Keratinocyte (primary cell): ENCODE data around the gene SREBF1. TPM values are rescaled to one million over a fixed set of nuclear protein-coding genes. Genes with fewer than 3 reads are reported as not detected.
A peak's percentile ranks its signal among the peaks of the same experiment; 100 is the strongest.

Experiments
- DNase-seq: peaks from one replicate; pipeline ENCODE4 v3.0.0-alpha.2; 2011; ENCODE audit warnings: low read depth, missing footprints, low spot score
- FAIRE-seq: peaks from 2 replicates; lab custom pipeline; 2011; peaks lifted over from hg19 to GRCh38; lab: Jason Lieb, UNC
- H2AFZ ChIP-seq: 2 replicates; pipeline ENCODE4 v1.6.0; 2012; ENCODE audit warnings: low read length, control low read depth, inconsistent platforms; ENCODE audit not compliant: control insufficient read depth
- H3K27ac ChIP-seq: 2 replicates; pipeline ENCODE4 v1.5.1; 2011; ENCODE audit warnings: low read length; ENCODE audit not compliant: control insufficient read depth, insufficient read depth
- H3K27me3 ChIP-seq: 3 replicates; pipeline ENCODE4 v1.6.0; 2011; ENCODE audit warnings: low read length; ENCODE audit not compliant: control insufficient read depth, insufficient read depth; ENCODE audit errors: extremely low read depth
- H3K36me3 ChIP-seq, 2 experiments: 2 replicates in 1 of 2; 3 replicates in 1 of 2; pipeline ENCODE4 v1.5.1; 2011; ENCODE audit warnings: low read length in 2 of 2, mild to moderate bottlenecking in 1 of 2; ENCODE audit not compliant: control insufficient read depth in 2 of 2, insufficient read depth in 2 of 2; ENCODE audit errors: extremely low read depth in 1 of 2
- H3K4me1 ChIP-seq: 3 replicates; pipeline ENCODE4 v1.5.1; 2011; ENCODE audit warnings: low read length; ENCODE audit not compliant: control insufficient read depth, insufficient read depth; ENCODE audit errors: extremely low read depth
- H3K4me2 ChIP-seq: 3 replicates; pipeline ENCODE4 v1.6.0; 2011; ENCODE audit warnings: low read depth, low read length; ENCODE audit not compliant: control insufficient read depth, insufficient read depth; ENCODE audit errors: extremely low read depth
- H3K4me3 ChIP-seq, 3 experiments: fragments of 200-600 bp in 1 of 3; sonication (generic) in 1 of 3; 2 replicates in 2 of 3; 3 replicates in 1 of 3; pipeline ENCODE4 v1.5.1; 2011 to 2016; ENCODE audit warnings: low read length in 3 of 3, mild to moderate bottlenecking in 3 of 3, control low read depth in 2 of 3, inconsistent platforms in 1 of 3, low read depth in 1 of 3, mixed read lengths in 1 of 3, mixed run types in 1 of 3, moderate library complexity in 1 of 3; ENCODE audit not compliant: control insufficient read depth in 2 of 3, insufficient read depth in 2 of 3; ENCODE audit errors: extremely low read depth in 1 of 3
- H3K79me2 ChIP-seq: 2 replicates; pipeline ENCODE4 v1.6.0; 2012; ENCODE audit warnings: low read length; ENCODE audit not compliant: control insufficient read depth, insufficient read depth
- H3K9ac ChIP-seq: 3 replicates; pipeline ENCODE4 v1.6.0; 2011; ENCODE audit warnings: low read length; ENCODE audit not compliant: control insufficient read depth, insufficient read depth; ENCODE audit errors: extremely low read depth
- H3K9me1 ChIP-seq: 3 replicates; pipeline ENCODE4 v1.6.0; 2011; ENCODE audit warnings: low read length; ENCODE audit not compliant: control insufficient read depth, insufficient read depth; ENCODE audit errors: extremely low read depth
- H3K9me3 ChIP-seq: 2 replicates; pipeline ENCODE4 v1.5.1; 2012; ENCODE audit warnings: low read depth, low read length; ENCODE audit not compliant: control insufficient read depth
- H4K20me1 ChIP-seq: 3 replicates; pipeline ENCODE4 v1.6.0; 2011; ENCODE audit warnings: low read length; ENCODE audit not compliant: control insufficient read depth, insufficient read depth; ENCODE audit errors: extremely low read depth
- CTCF ChIP-seq, 3 experiments: IDR thresholded peaks in 1 of 3; conservative IDR thresholded peaks in 1 of 3; optimal IDR thresholded peaks in 1 of 3; 2 replicates in 2 of 3; 3 replicates in 1 of 3; pipeline versions ENCODE3 to v1.5.1; 2011; ENCODE audit warnings: low read length in 3 of 3, mild to moderate bottlenecking in 3 of 3, moderate library complexity in 2 of 3, control low read depth in 1 of 3, inconsistent platforms in 1 of 3; ENCODE audit not compliant: insufficient read depth in 2 of 3; ENCODE audit errors: extremely low read depth in 1 of 3
- EZH2 ChIP-seq: IDR thresholded peaks from one replicate; pipeline ENCODE4 v1.6.1; 2012; ENCODE audit warnings: inconsistent platforms, mild to moderate bottlenecking, low read length, moderate library complexity
- dilution Hi-C: fragments of 300-500 bp; cut with MboI; formaldehyde crosslinking; loops from one replicate; pipeline ENCODE4 v1.7.0; 2020; ENCODE audit warnings: low sequenced_read_pairs; ENCODE audit not compliant: extremely low pct_ligation_motif_present
- polyA plus RNA-seq, 5 experiments: library from polyadenylated mRNA; depleted of rRNA in 3 of 5; stranded (reverse) in 3 of 5; stranded (forward) in 1 of 5; unstranded in 1 of 5; fragments of >200 nt; gene quantifications; 1 replicate in 1 of 5; 2 replicates in 3 of 5; 3 replicates in 1 of 5; pipeline versions ENCODE4 v1.2.1 to v1.2.3, GENCODE V29; 2011 to 2012; ENCODE audit warnings: missing spikeins in 2 of 5, low read depth in 1 of 5, low replicate concordance in 1 of 5

Gene SREBF1
- polyA plus RNA-seq, 1 donor (not counting 4 experiments of a cell fraction or from before 2014, with no cell fraction given), result 51.7 TPM

- dilution Hi-C loops, result no loop called here
- H3K27ac ChIP-seq, result no peak overlapping the region
- no peak overlapping the region for H2AFZ ChIP-seq
- no peak overlapping the region for H3K4me2 ChIP-seq
- peaks cover 13% of the 10 kb centered on the region for H4K20me1 ChIP-seq
- FAIRE-seq, result peak; percentile 23
- no peaks in the 10 kb centered on the region for H3K9me3 ChIP-seq
- no peak overlapping the region for H3K4me3 ChIP-seq
- H3K36me3 ChIP-seq, result peaks cover 0 to 2% of the 10 kb centered on the region in 2 experiments
- peak in 2 of 3 experiments; percentile 39 to 43 for TF ChIP-seq CTCF (optimal IDR thresholded peaks at IDR 0.05 in 1 of 3, IDR thresholded peaks at IDR 0.05 in 1 of 3, conservative IDR thresholded peaks at IDR 0.05 in 1 of 3; ENCODE audit: extremely low read depth in 1 of 3, insufficient read depth in 2 of 3, low read length in 3 of 3)
- no peak for TF ChIP-seq EZH2
- peaks cover 43% of the 10 kb centered on the region for H3K4me1 ChIP-seq
- DNase-seq, result no peak
- H3K9me1 ChIP-seq, result no peaks in the 10 kb centered on the region
- no peak overlapping the region for H3K9ac ChIP-seq
- H3K27me3 ChIP-seq, result no peaks in the 10 kb centered on the region
- peaks cover 48% of the 10 kb centered on the region for H3K79me2 ChIP-seq
Observed at GRCh38 chr17:17784657-17785267, 52.0 kb downstream of the SREBF1 start.

DNA sequence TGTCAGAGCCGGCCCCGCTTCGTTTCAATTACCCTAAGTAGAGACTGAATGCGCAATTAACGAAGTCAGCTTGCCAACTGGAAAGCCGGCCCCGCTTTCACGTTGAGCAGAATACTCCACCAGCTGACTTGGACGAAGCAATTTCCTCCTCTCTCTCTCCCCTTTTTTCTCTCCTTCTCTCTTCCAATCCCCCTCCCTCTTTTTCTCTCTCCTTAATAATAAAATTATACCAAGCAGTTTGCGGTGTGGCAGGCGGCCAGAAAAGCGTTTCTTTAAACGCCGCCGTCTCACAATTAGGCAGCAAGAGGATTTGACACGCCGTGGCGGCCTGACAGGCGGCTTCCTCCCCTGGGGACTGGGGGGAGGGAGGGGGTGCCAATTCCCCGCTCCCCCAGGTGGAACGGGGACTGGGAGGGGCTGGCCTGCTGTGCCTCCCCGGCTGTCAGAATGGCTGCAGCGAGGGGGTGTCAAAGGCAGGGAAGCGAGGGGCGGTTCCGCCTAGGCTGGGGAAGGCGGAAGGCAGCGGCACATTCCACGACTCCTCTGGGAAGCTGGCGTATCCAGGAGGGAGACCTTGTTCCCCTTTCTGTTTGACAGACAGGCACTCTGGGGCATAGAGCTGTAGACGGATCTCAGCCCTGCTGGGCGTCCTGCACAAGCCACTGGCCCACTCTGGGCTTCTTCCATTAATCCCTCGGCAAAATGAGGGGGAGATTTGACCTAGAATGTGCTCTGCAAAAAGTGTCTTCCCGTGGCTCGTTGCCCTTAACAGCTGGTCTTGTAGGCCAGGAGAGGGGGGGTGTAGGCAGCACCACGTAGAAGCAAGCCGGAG is 52.7 kb downstream of the SREBF1 start:
- TF ChIP-seq CTCF (optimal IDR thresholded peaks at IDR 0.05 in 1 of 3, IDR thresholded peaks at IDR 0.05 in 1 of 3, conservative IDR thresholded peaks at IDR 0.05 in 1 of 3; ENCODE audit: extremely low read depth in 1 of 3, insufficient read depth in 2 of 3, low read length in 3 of 3), result no peak
- no peak for TF ChIP-seq EZH2
- Histone ChIP-seq H3K27ac (peak overlapping the region; percentile 18), H3K79me2 (peaks cover 43% of the 10 kb centered on the region)

More for the DNA sequence above, 52.7 kb downstream of the SREBF1 start:
- Histone ChIP-seq H3K4me2 (peak overlapping the region; percentile 81), H3K4me3 (peak overlapping the region; percentile 4 to 51 (median 51)), H3K9ac (peak overlapping the region; percentile 64), H3K9me1 (no peaks in the 10 kb centered on the region), H3K36me3 (peaks cover 0 to 2% of the 10 kb centered on the region in 2 experiments), H3K4me1 (peaks cover 43% of the 10 kb centered on the region), H3K9me3 (no peaks in the 10 kb centered on the region), H2AFZ (no peak overlapping the region), H3K27me3 (no peaks in the 10 kb centered on the region), H4K20me1 (peaks cover 13% of the 10 kb centered on the region)
- DNase-seq (no peak), FAIRE-seq (no peak)
- dilution Hi-C loops, result no loop called here
